ENCODE measurements around the gene FAM98C.
"Not testable (repeated sequence)": the region's sequence is repeated elsewhere in the genome, so short reads cannot be mapped to it uniquely, and the experiment has no call there.

FAM98C gene

GRCh38 chr19:38400361-38400760 lies 2.5 kb upstream of the FAM98C start:
- Histone ChIP-seq H3K9me3 (ENCODE audit: control insufficient read depth, low read length) (no peaks in the 10 kb centered on the region), H3K4me3 (ENCODE audit: extremely low read depth, insufficient read depth, low read length, poor library complexity, severe bottlenecking) (no peak overlapping the region), H3K36me3 (ENCODE audit: control insufficient read depth, insufficient read depth, low read length) (peaks cover 13% of the 10 kb centered on the region), H3K4me1 (ENCODE audit: control insufficient read depth, insufficient read depth, low read length, poor library complexity, severe bottlenecking) (peaks cover 19% of the 10 kb centered on the region), H3K27ac (ENCODE audit: low read depth, low read length, severe bottlenecking) (peak overlapping the region; percentile 81)
- 66 to 76% methylated on average over 4 to 5 of the region's 5 CpGs for WGBS, 2 experiments (ENCODE audit: insufficient coverage in 2 of 2)

- H3K4me3 ChIP-seq (ENCODE audit: extremely low read depth, insufficient read depth, low read length, poor library complexity, severe bottlenecking): no peak overlapping the region
- H3K36me3 ChIP-seq (ENCODE audit: control insufficient read depth, insufficient read depth, low read length): peaks cover 13% of the 10 kb centered on the region
- peaks cover 19% of the 10 kb centered on the region for H3K4me1 ChIP-seq (ENCODE audit: control insufficient read depth, insufficient read depth, low read length, poor library complexity, severe bottlenecking)
- peak overlapping the region; percentile 86 for H3K27ac ChIP-seq (ENCODE audit: low read depth, low read length, severe bottlenecking)
- WGBS, 2 experiments (ENCODE audit: insufficient coverage in 2 of 2): no CpG with 5 or more reads among the region's 3 CpGs
- H3K9me3 ChIP-seq (ENCODE audit: control insufficient read depth, low read length): no peaks in the 10 kb centered on the region
Observed at GRCh38 chr19:38401148-38401547, 1.7 kb upstream of the FAM98C start.

- Histone ChIP-seq H3K4me1 (ENCODE audit: control insufficient read depth, insufficient read depth, low read length, poor library complexity, severe bottlenecking) (peaks cover 19% of the 10 kb centered on the region), H3K4me3 (ENCODE audit: extremely low read depth, insufficient read depth, low read length, poor library complexity, severe bottlenecking) (peak overlapping the region; percentile 62), H3K9me3 (ENCODE audit: control insufficient read depth, low read length) (no peaks in the 10 kb centered on the region), H3K27ac (ENCODE audit: low read depth, low read length, severe bottlenecking) (no peak overlapping the region), H3K36me3 (ENCODE audit: control insufficient read depth, insufficient read depth, low read length) (peaks cover 3% of the 10 kb centered on the region)
- 8 to 12% methylated on average over 10 to 13 of the region's 18 CpGs for WGBS, 2 experiments (ENCODE audit: insufficient coverage in 2 of 2)
Observed at GRCh38 chr19:38402623-38402966, 298 bp upstream of the FAM98C start.

- Histone ChIP-seq H3K4me3 (ENCODE audit: extremely low read depth, insufficient read depth, low read length, poor library complexity, severe bottlenecking) (no peak overlapping the region), H3K4me1 (ENCODE audit: control insufficient read depth, insufficient read depth, low read length, poor library complexity, severe bottlenecking) (peaks cover 14% of the 10 kb centered on the region), H3K36me3 (ENCODE audit: control insufficient read depth, insufficient read depth, low read length) (peaks cover 3% of the 10 kb centered on the region), H3K9me3 (ENCODE audit: control insufficient read depth, low read length) (no peaks in the 10 kb centered on the region), H3K27ac (ENCODE audit: low read depth, low read length, severe bottlenecking) (no peak overlapping the region)
- 80 to 98% methylated on average over 1 to 4 of the region's 6 CpGs for WGBS, 2 experiments (ENCODE audit: insufficient coverage in 2 of 2)
Observed at GRCh38 chr19:38404858-38405257, 2.0 kb downstream of the FAM98C start.

- Histone ChIP-seq H3K9me3 (ENCODE audit: control insufficient read depth, low read length) (no peaks in the 10 kb centered on the region), H3K4me3 (ENCODE audit: extremely low read depth, insufficient read depth, low read length, poor library complexity, severe bottlenecking) (no peak overlapping the region), H3K27ac (ENCODE audit: low read depth, low read length, severe bottlenecking) (no peak overlapping the region), H3K4me1 (ENCODE audit: control insufficient read depth, insufficient read depth, low read length, poor library complexity, severe bottlenecking) (peaks cover 10% of the 10 kb centered on the region), H3K36me3 (ENCODE audit: control insufficient read depth, insufficient read depth, low read length) (peaks cover 3% of the 10 kb centered on the region)
- WGBS, 2 experiments (ENCODE audit: insufficient coverage in 2 of 2): 92 to 93% methylated on average over 6 to 7 of the region's 8 CpGs
Observed at GRCh38 chr19:38405276-38405675, 2.4 kb downstream of the FAM98C start.

GRCh38 chr19:38409631-38410133 lies 6.8 kb downstream of the FAM98C start:
- no peak overlapping the region for H3K27ac ChIP-seq (ENCODE audit: low read depth, low read length, severe bottlenecking)
- no peaks in the 10 kb centered on the region for H3K4me1 ChIP-seq (ENCODE audit: control insufficient read depth, insufficient read depth, low read length, poor library complexity, severe bottlenecking)
- H3K9me3 ChIP-seq (ENCODE audit: control insufficient read depth, low read length): no peaks in the 10 kb centered on the region
- 91 to 96% methylated on average over 7 of the region's 7 CpGs for WGBS, 2 experiments (ENCODE audit: insufficient coverage in 2 of 2)
- peaks cover 3% of the 10 kb centered on the region for H3K36me3 ChIP-seq (ENCODE audit: control insufficient read depth, insufficient read depth, low read length)
- H3K4me3 ChIP-seq (ENCODE audit: extremely low read depth, insufficient read depth, low read length, poor library complexity, severe bottlenecking): no peak overlapping the region

- not testable (repeated sequence) for H3K9me3 ChIP-seq (ENCODE audit: control insufficient read depth, low read length); H3K4me3 ChIP-seq (ENCODE audit: extremely low read depth, insufficient read depth, low read length, poor library complexity, severe bottlenecking); H3K27ac ChIP-seq (ENCODE audit: low read depth, low read length, severe bottlenecking); H3K36me3 ChIP-seq (ENCODE audit: control insufficient read depth, insufficient read depth, low read length); H3K4me1 ChIP-seq (ENCODE audit: control insufficient read depth, insufficient read depth, low read length, poor library complexity, severe bottlenecking)
- WGBS, 2 experiments (ENCODE audit: insufficient coverage in 2 of 2): 75 to 100% methylated on average over 1 to 3 of the region's 6 CpGs
Observed at GRCh38 chr19:38410407-38410806, 7.5 kb downstream of the FAM98C start.

GRCh38 chr19:38411041-38411712 lies 8.3 kb downstream of the FAM98C start:
- Histone ChIP-seq H3K4me3 (ENCODE audit: extremely low read depth, insufficient read depth, low read length, poor library complexity, severe bottlenecking) (no peak overlapping the region), H3K27ac (ENCODE audit: low read depth, low read length, severe bottlenecking) (no peak overlapping the region), H3K4me1 (ENCODE audit: control insufficient read depth, insufficient read depth, low read length, poor library complexity, severe bottlenecking) (no peaks in the 10 kb centered on the region), H3K36me3 (ENCODE audit: control insufficient read depth, insufficient read depth, low read length) (no peaks in the 10 kb centered on the region), H3K9me3 (ENCODE audit: control insufficient read depth, low read length) (no peaks in the 10 kb centered on the region)
- 87 to 88% methylated on average over 4 to 5 of the region's 13 CpGs for WGBS, 2 experiments (ENCODE audit: insufficient coverage in 2 of 2)

- WGBS, 2 experiments (ENCODE audit: insufficient coverage in 2 of 2): 87 to 96% methylated on average over 3 to 4 of the region's 5 CpGs
- H3K9me3 ChIP-seq (ENCODE audit: control insufficient read depth, low read length); H3K4me3 ChIP-seq (ENCODE audit: extremely low read depth, insufficient read depth, low read length, poor library complexity, severe bottlenecking); H3K4me1 ChIP-seq (ENCODE audit: control insufficient read depth, insufficient read depth, low read length, poor library complexity, severe bottlenecking); H3K36me3 ChIP-seq (ENCODE audit: control insufficient read depth, insufficient read depth, low read length); H3K27ac ChIP-seq (ENCODE audit: low read depth, low read length, severe bottlenecking): not testable (repeated sequence)
Observed at GRCh38 chr19:38411898-38412297, 9.0 kb downstream of the FAM98C start.

- no peak overlapping the region for H3K27ac ChIP-seq (ENCODE audit: low read depth, low read length, severe bottlenecking)
- no peak overlapping the region for H3K4me3 ChIP-seq (ENCODE audit: extremely low read depth, insufficient read depth, low read length, poor library complexity, severe bottlenecking)
- no peaks in the 10 kb centered on the region for H3K36me3 ChIP-seq (ENCODE audit: control insufficient read depth, insufficient read depth, low read length)
- H3K9me3 ChIP-seq (ENCODE audit: control insufficient read depth, low read length): no peaks in the 10 kb centered on the region
- peaks cover 2% of the 10 kb centered on the region for H3K4me1 ChIP-seq (ENCODE audit: control insufficient read depth, insufficient read depth, low read length, poor library complexity, severe bottlenecking)
- WGBS, 2 experiments (ENCODE audit: insufficient coverage in 2 of 2): 88 to 94% methylated on average over 7 to 8 of the region's 8 CpGs
Observed at GRCh38 chr19:38412491-38412890, 9.6 kb downstream of the FAM98C start.

GRCh38 chr19:38412961-38413360 lies 10.1 kb downstream of the FAM98C start:
- Histone ChIP-seq H3K27ac (ENCODE audit: low read depth, low read length, severe bottlenecking) (no peak overlapping the region), H3K36me3 (ENCODE audit: control insufficient read depth, insufficient read depth, low read length) (no peaks in the 10 kb centered on the region), H3K9me3 (ENCODE audit: control insufficient read depth, low read length) (no peaks in the 10 kb centered on the region), H3K4me1 (ENCODE audit: control insufficient read depth, insufficient read depth, low read length, poor library complexity, severe bottlenecking) (peaks cover 5% of the 10 kb centered on the region), H3K4me3 (ENCODE audit: extremely low read depth, insufficient read depth, low read length, poor library complexity, severe bottlenecking) (no peak overlapping the region)
- 73 to 86% methylated on average over 5 to 8 of the region's 11 CpGs for WGBS, 2 experiments (ENCODE audit: insufficient coverage in 2 of 2)

Data from mesodermal cell (in vitro differentiated cells).